Endothelial cell of umbilical vein (primary cell): Measurements from ENCODE around the gene ARHGEF33. TPM values are rescaled to one million over a fixed set of nuclear protein-coding genes. Genes with fewer than 3 reads are reported as not detected.

Source experiments
- BruUV-seq: library from RNA; stranded (reverse); fragments of 400-500 nt; replicated peaks from 2 replicates; lab custom pipeline; 2021; lab: Mats Ljungman, UMichigan
- CTCF ChIA-PET: fragments of 300-600, 350-600 bp; sonication (Branson Sonifier 250); formaldehyde crosslinking; loops from one replicate; lab custom pipeline; 2021; ENCODE audit warnings: antibody characterized with exemption, inconsistent platforms; lab: Charles Lee
- POLR2A ChIA-PET: fragments of 300-600, 350-600 bp; sonication (Branson Sonifier 250); formaldehyde crosslinking; loops from one replicate; lab custom pipeline; 2021; ENCODE audit warnings: antibody characterized with exemption, inconsistent platforms; lab: Charles Lee
- DNase-seq: peaks from one replicate; pipeline ENCODE4 v3.0.0-alpha.2; 2011; ENCODE audit warnings: low read depth, low spot score
- FAIRE-seq: peaks from 2 replicates; lab custom pipeline; 2011; peaks lifted over from hg19 to GRCh38; lab: Jason Lieb, UNC
- H2AFZ ChIP-seq: 2 replicates; pipeline ENCODE4 v1.6.0; 2012; ENCODE audit warnings: low read depth, low read length, control low read depth, inconsistent platforms
- H3K27ac ChIP-seq: 2 replicates; pipeline ENCODE4 v1.5.1; 2011; ENCODE audit warnings: low read depth, mild to moderate bottlenecking, control low read depth, low read length, moderate library complexity; ENCODE audit not compliant: insufficient read depth
- H3K27me3 ChIP-seq, 2 experiments: 2 replicates each; pipeline versions ENCODE4 v1.6.0 to v1.6.1; 2011; ENCODE audit warnings: low read length in 2 of 2, mixed read lengths in 1 of 2; ENCODE audit not compliant: control insufficient read depth in 2 of 2, insufficient read depth in 2 of 2
- H3K36me3 ChIP-seq, 2 experiments: 2 replicates in 1 of 2; 3 replicates in 1 of 2; pipeline ENCODE4 v1.5.1; 2011; ENCODE audit warnings: low read length in 2 of 2, mild to moderate bottlenecking in 1 of 2, moderate library complexity in 1 of 2; ENCODE audit not compliant: control insufficient read depth in 2 of 2, insufficient read depth in 2 of 2; ENCODE audit errors: extremely low read depth in 1 of 2
- H3K4me1 ChIP-seq: 3 replicates; pipeline ENCODE4 v1.5.1; 2011; ENCODE audit warnings: mild to moderate bottlenecking, low read length; ENCODE audit not compliant: control insufficient read depth, insufficient read depth; ENCODE audit errors: extremely low read depth
- H3K4me2 ChIP-seq: 2 replicates; pipeline ENCODE4 v1.6.1; 2011; ENCODE audit warnings: low read length, control low read depth, mixed read lengths; ENCODE audit not compliant: insufficient read depth
- H3K4me3 ChIP-seq, 3 experiments: fragments of 200-600 bp in 1 of 3; sonication (generic), shearing (Covaris generic) in 1 of 3; replicated peaks in 1 of 3; 2 replicates each; pipeline ENCODE4 v1.5.1; 2011 to 2016; ENCODE audit warnings: control low read depth in 3 of 3, low read length in 3 of 3, mild to moderate bottlenecking in 2 of 3, inconsistent platforms in 1 of 3, low read depth in 1 of 3, moderate library complexity in 1 of 3; ENCODE audit not compliant: insufficient read depth in 1 of 3
- H3K79me2 ChIP-seq: 2 replicates; pipeline ENCODE4 v1.6.0; 2012; ENCODE audit warnings: low read length, inconsistent platforms; ENCODE audit not compliant: control insufficient read depth, insufficient read depth
- H3K9ac ChIP-seq: replicated peaks from 2 replicates; pipeline ENCODE3; 2011; ENCODE audit warnings: low read length, control low read depth; ENCODE audit not compliant: insufficient read depth; ENCODE audit errors: extremely low read depth
- H3K9me1 ChIP-seq: replicated peaks from 3 replicates; pipeline ENCODE4 v1.6.0; 2011; ENCODE audit warnings: mild to moderate bottlenecking, low read length; ENCODE audit not compliant: control insufficient read depth, insufficient read depth; ENCODE audit errors: extremely low read depth
- H3K9me3 ChIP-seq: replicated peaks from 2 replicates; pipeline ENCODE4 v1.5.1; 2012; ENCODE audit warnings: low read length, inconsistent platforms; ENCODE audit not compliant: control insufficient read depth, insufficient read depth
- H4K20me1 ChIP-seq: replicated peaks from 2 replicates; pipeline ENCODE3; 2011; ENCODE audit warnings: mild to moderate bottlenecking, low read length; ENCODE audit not compliant: control insufficient read depth, insufficient read depth; ENCODE audit errors: extremely low read depth
- CTCF ChIP-seq, 2 donors: IDR thresholded peaks; 1 replicate in 1 of 2; 2 replicates in 1 of 2; pipeline ENCODE4 v1.5.1; 2011; ENCODE audit warnings: low read length in 2 of 2, mild to moderate bottlenecking in 2 of 2, moderate library complexity in 2 of 2, control low read depth in 1 of 2, inconsistent platforms in 1 of 2, low read depth in 1 of 2; ENCODE audit not compliant: insufficient read depth in 1 of 2; ENCODE audit errors: extremely low read depth in 1 of 2
- EZH2 ChIP-seq: IDR thresholded peaks from 2 replicates; pipeline ENCODE4 v1.6.1; 2012; ENCODE audit warnings: borderline replicate concordance, low read depth, mild to moderate bottlenecking, moderate library complexity, low read length, inconsistent platforms; ENCODE audit not compliant: severe bottlenecking
- FOS ChIP-seq: IDR thresholded peaks from 2 replicates; pipeline ENCODE4 v1.6.1; 2011; ENCODE audit warnings: mild to moderate bottlenecking, low read length, moderate library complexity, borderline replicate concordance; ENCODE audit not compliant: insufficient read depth
- GATA2 ChIP-seq: IDR thresholded peaks from 2 replicates; pipeline ENCODE4 v1.7.0; 2011; ENCODE audit warnings: low read depth, mild to moderate bottlenecking, moderate library complexity, mixed read lengths, low read length; ENCODE audit not compliant: insufficient read length, insufficient read depth
- JUN ChIP-seq: IDR thresholded peaks from 2 replicates; pipeline ENCODE4 v1.6.1; 2011; ENCODE audit warnings: borderline replicate concordance, low read depth; ENCODE audit not compliant: insufficient read length, insufficient read depth
- MYC ChIP-seq: IDR thresholded peaks from one replicate; pipeline ENCODE4 v1.6.1; 2011; ENCODE audit warnings: mild to moderate bottlenecking, low read depth, low read length
- POLR2A ChIP-seq: IDR thresholded peaks from 2 replicates; pipeline ENCODE4 v1.6.1; 2012; ENCODE audit warnings: low read depth, mild to moderate bottlenecking, control low read depth, low read length
- POLR2AphosphoS5 ChIP-seq: IDR thresholded peaks from 2 replicates; pipeline ENCODE4 v1.6.1; 2012; ENCODE audit warnings: low read depth, mild to moderate bottlenecking, control low read depth, low read length, moderate library complexity; ENCODE audit not compliant: insufficient read depth
- dilution Hi-C: fragments of 300-500 bp; cut with MboI; formaldehyde crosslinking; loops from one replicate; pipeline ENCODE4 v1.15.0; 2019; ENCODE audit warnings: low sequenced_read_pairs; ENCODE audit not compliant: extremely low pct_ligation_motif_present
- intact Hi-C: fragments of 100-400 bp; cut with micrococcal nuclease; formaldehyde crosslinking; loops from one replicate; pipeline ENCODE4 v1.10.0; 2022
- polyA plus RNA-seq, 4 experiments: library from polyadenylated mRNA; depleted of rRNA in 3 of 4; stranded (reverse) in 3 of 4; unstranded in 1 of 4; fragments of >200 nt; gene quantifications; 2 replicates each; pipeline versions ENCODE4 v1.2.1 to v1.2.3, GENCODE V29; 2011 to 2012; ENCODE audit warnings: missing spikeins in 1 of 4
- total RNA-seq: library from RNA; stranded (reverse); gene quantifications from 2 replicates; pipeline ENCODE4 v1.2.3, GENCODE V29; 2021
- TF ChIP-seq, protein P1 (sequence below): IDR thresholded peaks from 2 replicates; pipeline ENCODE4 v1.6.1; 2011; ENCODE audit not compliant: insufficient read depth, insufficient read length

Gene ARHGEF33
- total and polyA plus RNA-seq, 2 donors (not counting 3 experiments of a cell fraction or from before 2014, with no cell fraction given): 0.15 to 0.18 TPM

GRCh38 chr2:39018638-39019037 is 129.0 kb downstream of the ARHGEF33 start:
- no peak for TF ChIP-seq POLR2A
- FAIRE-seq (no peak), DNase-seq (no peak)
- Histone ChIP-seq H3K36me3 (peaks cover 2 to 7% of the 10 kb centered on the region in 2 experiments), H3K79me2 (no peaks in the 10 kb centered on the region), H2AFZ (no peak overlapping the region), H3K9me3 (no peaks in the 10 kb centered on the region), H3K27ac (no peak overlapping the region), H3K27me3 (no peaks in the 10 kb centered on the region), H3K9ac (no peak overlapping the region), H3K4me3 (no peak overlapping the region), H3K9me1 (no peaks in the 10 kb centered on the region), H4K20me1 (no peaks in the 10 kb centered on the region), H3K4me1 (peaks cover 2% of the 10 kb centered on the region), H3K4me2 (no peak overlapping the region)
- POLR2A ChIA-PET: no interaction called here
- dilution Hi-C loops: no loop called here
- no TSS peak for BruUV-seq
- CTCF ChIA-PET: interaction anchor here (0.9 to 1.1 kb wide), 2 partner anchors 59 to 71 kb away, joined by 3 to 4 read pairs; no protein-coding TSS in a partner anchor
- intact Hi-C loops: no loop called here

DNA sequence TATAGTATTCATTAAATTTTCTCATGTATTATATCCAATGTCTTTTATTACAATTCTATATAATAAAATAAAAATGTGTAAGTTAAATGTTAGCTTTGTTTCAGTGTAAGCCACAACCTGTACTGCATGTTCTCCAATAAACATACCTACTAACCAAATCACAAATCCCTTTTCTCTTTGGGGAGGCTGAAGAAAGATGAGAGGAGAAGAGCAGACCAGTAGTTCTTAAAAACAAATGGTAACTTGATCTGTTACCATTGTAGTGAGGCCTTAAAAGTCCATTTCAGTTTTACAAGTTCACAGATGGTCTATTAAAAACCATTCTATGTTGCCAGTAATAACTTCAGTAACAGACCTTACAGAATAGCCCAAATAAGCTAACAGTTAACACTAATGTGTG is 130.7 kb downstream of the ARHGEF33 start:
- peaks cover 2 to 7% of the 10 kb centered on the region in 2 experiments for H3K36me3 ChIP-seq
- no peaks in the 10 kb centered on the region for H3K9me3 ChIP-seq
- DNase-seq (no peak), FAIRE-seq (no peak)
- no TSS peak for BruUV-seq
- no peak overlapping the region for H2AFZ ChIP-seq
- H3K27ac ChIP-seq: no peak overlapping the region
- no peak for TF ChIP-seq FOS
- TF ChIP-seq CTCF (IDR thresholded peaks at IDR 0.05; ENCODE audit: extremely low read depth in 1 of 2, insufficient read depth in 1 of 2, low read depth in 1 of 2, low read length in 2 of 2): no peak
- no peak for TF ChIP-seq POLR2A
- TF ChIP-seq MYC: no peak
- TF ChIP-seq, protein P1, sequence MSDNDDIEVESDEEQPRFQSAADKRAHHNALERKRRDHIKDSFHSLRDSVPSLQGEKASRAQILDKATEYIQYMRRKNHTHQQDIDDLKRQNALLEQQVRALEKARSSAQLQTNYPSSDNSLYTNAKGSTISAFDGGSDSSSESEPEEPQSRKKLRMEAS: no peak
- no peak for TF ChIP-seq EZH2
- TF ChIP-seq JUN: no peak
- no peak for TF ChIP-seq POLR2AphosphoS5
- TF ChIP-seq GATA2: no peak
- H3K4me1 ChIP-seq: peaks cover 8% of the 10 kb centered on the region
- H3K4me3 ChIP-seq: no peak overlapping the region
- H3K9me1 ChIP-seq: no peaks in the 10 kb centered on the region
- POLR2A ChIA-PET: no interaction called here
- no peaks in the 10 kb centered on the region for H3K27me3 ChIP-seq
- no peak overlapping the region for H3K4me2 ChIP-seq
- H4K20me1 ChIP-seq: no peaks in the 10 kb centered on the region
- dilution Hi-C loops (no loop called here), intact Hi-C loops (no loop called here)
- no peak overlapping the region for H3K9ac ChIP-seq
- no peaks in the 10 kb centered on the region for H3K79me2 ChIP-seq
- CTCF ChIA-PET: interaction anchor here (1.1 to 1.3 kb wide), 2 partner anchors 10 to 11 kb away, joined by 3 to 5 read pairs; no protein-coding TSS in a partner anchor
